Subcutaneous abdominal adipose tissue (tissue), 5 donors: ENCODE measurements around the gene COPS7B.

ENCODE experiments used
- H3K27ac ChIP-seq: one replicate; pipeline ENCODE4 v1.7.0; 2013; ENCODE audit warnings: low read depth, mild to moderate bottlenecking, inconsistent platforms, low read length, moderate library complexity
- H3K27me3 ChIP-seq, 5 donors: one replicate each; pipeline ENCODE4 v1.7.0; 2013; ENCODE audit warnings: low read length in 5 of 5, inconsistent platforms in 1 of 5; ENCODE audit not compliant: control insufficient read depth in 5 of 5, insufficient read depth in 4 of 5
- H3K36me3 ChIP-seq, 5 donors: one replicate each; pipeline ENCODE4 v1.7.0; 2013; ENCODE audit warnings: low read length in 5 of 5; ENCODE audit not compliant: control insufficient read depth in 5 of 5, insufficient read depth in 5 of 5
- H3K4me1 ChIP-seq, 5 donors: one replicate each; pipeline ENCODE4 v1.7.0; 2013; ENCODE audit warnings: low read length in 5 of 5, mild to moderate bottlenecking in 3 of 5, moderate library complexity in 1 of 5; ENCODE audit not compliant: control insufficient read depth in 5 of 5, insufficient read depth in 5 of 5
- H3K4me3 ChIP-seq, 5 donors: one replicate each; pipeline ENCODE4 v1.7.0; 2013; ENCODE audit warnings: low read length in 5 of 5, low read depth in 1 of 5
- H3K9ac ChIP-seq, 5 donors: one replicate each; pipeline ENCODE4 v1.7.0; 2013; ENCODE audit warnings: low read length in 5 of 5, mild to moderate bottlenecking in 4 of 5, moderate library complexity in 3 of 5
- H3K9me3 ChIP-seq, 5 donors: one replicate each; pipeline ENCODE4 v1.7.0; 2013; ENCODE audit warnings: low read length in 5 of 5; ENCODE audit not compliant: control insufficient read depth in 5 of 5
- donor health status: healthy.
- donor health status: healthy.
- donor health status: healthy.
- donor health status: healthy.
- donor health status: healthy.

Gene COPS7B

DNA sequence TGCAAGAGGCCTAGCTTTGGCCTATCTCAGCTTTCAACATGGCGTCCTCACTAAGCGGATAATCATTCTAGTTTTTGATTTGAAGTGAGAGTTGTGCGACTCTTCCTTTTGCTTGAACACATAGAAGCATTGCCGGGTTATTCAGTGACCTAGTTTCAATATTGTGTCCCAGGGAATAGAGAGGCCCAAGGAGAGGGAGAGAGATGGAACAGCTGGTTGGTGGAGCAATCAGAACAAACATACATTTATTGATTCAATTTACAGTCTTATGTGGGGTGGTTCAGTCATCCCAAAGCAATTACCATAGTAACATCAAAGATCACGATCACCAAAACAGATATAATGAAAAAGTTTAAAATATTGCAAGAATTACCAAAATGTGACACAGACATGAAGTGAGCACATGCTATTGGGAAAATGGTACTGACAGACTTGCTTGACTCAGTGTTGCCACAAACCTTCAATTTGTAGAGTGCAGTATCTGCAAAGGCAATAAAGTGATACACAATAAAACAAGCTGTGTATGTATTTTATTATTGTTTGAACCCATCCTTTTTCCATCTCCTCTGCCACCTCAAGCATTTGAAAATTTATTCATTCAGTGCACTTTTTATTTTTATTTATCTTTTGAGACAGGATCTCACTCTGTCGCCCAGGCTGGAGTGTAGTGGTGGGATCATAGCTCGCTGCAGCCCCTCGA, 30.2 kb downstream of the COPS7B start:
- H3K4me1 ChIP-seq: no peaks in the 10 kb centered on the region
- H3K27ac ChIP-seq: no peak overlapping the region
- H3K4me3 ChIP-seq: no peak overlapping the region
- H3K9me3 ChIP-seq: no peaks in the 10 kb centered on the region
- no peak overlapping the region for H3K9ac ChIP-seq
- H3K27me3 ChIP-seq: no peaks in the 10 kb centered on the region
- peaks cover 0 to 14% (median 10%) of the 10 kb centered on the region in 5 donors for H3K36me3 ChIP-seq

DNA sequence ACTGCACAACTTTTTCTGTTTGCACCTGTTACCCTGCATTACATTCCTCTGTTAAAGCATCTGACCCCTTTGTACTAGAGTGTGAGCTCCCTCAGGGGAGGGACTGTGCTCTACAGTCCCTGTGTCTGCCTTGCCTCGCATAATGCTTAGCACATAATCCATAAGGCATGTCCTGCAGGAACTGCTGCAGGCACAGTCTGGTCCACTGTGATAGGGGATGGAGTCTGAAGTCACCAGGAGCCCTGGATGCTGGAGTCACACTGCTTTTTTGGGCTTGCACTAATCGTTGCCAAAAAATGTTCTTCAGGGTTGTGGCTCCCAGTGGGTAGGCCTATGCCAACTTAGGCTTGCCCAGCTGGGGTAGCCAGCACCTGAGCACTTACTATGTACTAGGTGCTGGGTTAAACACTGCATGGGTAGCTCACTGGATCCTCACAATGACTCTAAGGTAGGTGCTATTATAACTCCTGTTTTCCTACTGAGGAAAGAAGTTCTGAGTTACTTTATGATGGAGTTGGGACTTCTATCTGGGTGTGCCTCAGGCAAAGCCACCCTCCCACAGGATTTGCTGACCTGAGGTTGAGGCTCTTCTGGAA, 33.3 kb downstream of the COPS7B start:
- H3K9me3 ChIP-seq: peaks cover 0 to 4% (median 0%) of the 10 kb centered on the region in 5 donors
- no peaks in the 10 kb centered on the region for H3K27me3 ChIP-seq
- no peak overlapping the region for H3K9ac ChIP-seq
- no peak overlapping the region for H3K27ac ChIP-seq
- no peak overlapping the region for H3K4me3 ChIP-seq
- no peaks in the 10 kb centered on the region for H3K4me1 ChIP-seq
- H3K36me3 ChIP-seq: no peaks in the 10 kb centered on the region

GRCh38 chr2:231820786-231821303, 34.6 kb downstream of the COPS7B start:
- Histone ChIP-seq H3K36me3 (no peaks in the 10 kb centered on the region), H3K9ac (no peak overlapping the region), H3K4me1 (no peaks in the 10 kb centered on the region), H3K9me3 (peaks cover 0 to 4% (median 0%) of the 10 kb centered on the region in 5 donors), H3K27ac (no peak overlapping the region), H3K4me3 (no peak overlapping the region), H3K27me3 (no peaks in the 10 kb centered on the region)

DNA sequence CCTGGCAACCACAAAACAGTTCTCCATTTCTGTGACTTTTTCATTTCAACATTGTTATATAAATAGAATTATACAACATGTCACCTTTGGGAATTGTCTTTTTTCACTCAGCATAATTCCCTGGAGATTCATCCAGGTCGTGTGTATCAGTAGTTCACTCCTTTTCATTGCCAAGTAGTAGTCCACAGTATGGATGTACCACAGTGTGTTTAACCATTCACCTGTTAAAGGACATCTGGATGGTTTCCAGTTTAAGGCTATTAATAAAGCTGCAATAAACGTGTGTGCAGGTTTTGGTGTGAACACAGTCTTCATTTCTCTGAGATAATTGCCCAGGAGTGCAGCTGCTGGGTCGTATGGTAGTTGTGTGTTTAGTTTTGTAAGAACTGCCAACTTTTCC, 35.7 kb downstream of the COPS7B start:
- Histone ChIP-seq H3K4me3 (no peak overlapping the region), H3K9me3 (peaks cover 0 to 4% (median 0%) of the 10 kb centered on the region in 5 donors), H3K36me3 (no peaks in the 10 kb centered on the region), H3K4me1 (no peaks in the 10 kb centered on the region), H3K27me3 (no peaks in the 10 kb centered on the region), H3K9ac (no peak overlapping the region), H3K27ac (no peak overlapping the region)

DNA sequence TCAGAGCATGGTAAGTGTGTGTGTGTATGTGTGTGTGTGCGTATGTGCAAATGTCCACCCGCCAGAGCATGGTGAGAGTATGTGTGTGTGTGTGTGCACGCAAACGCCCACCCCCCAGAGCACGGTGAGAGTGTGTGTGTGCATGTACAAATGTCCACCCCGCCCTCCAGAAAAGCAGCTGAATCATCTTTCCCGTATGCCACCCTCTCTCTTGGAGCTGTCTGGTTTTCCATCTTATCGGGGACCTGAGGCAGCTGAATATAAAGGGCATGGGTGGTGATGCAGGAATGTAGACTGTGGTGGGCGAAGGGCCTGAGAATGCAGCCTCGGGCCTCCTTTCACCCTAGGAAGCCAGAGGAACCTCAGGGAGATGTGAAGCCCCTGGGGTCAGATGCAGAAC, 66.9 kb downstream of the COPS7B start:
- no peak overlapping the region for H3K27ac ChIP-seq
- H3K9ac ChIP-seq: no peak overlapping the region
- peaks cover 0 to 4% (median 0%) of the 10 kb centered on the region in 5 donors for H3K27me3 ChIP-seq
- no peaks in the 10 kb centered on the region for H3K4me1 ChIP-seq
- no peaks in the 10 kb centered on the region for H3K9me3 ChIP-seq
- H3K4me3 ChIP-seq: no peak overlapping the region
- no peaks in the 10 kb centered on the region for H3K36me3 ChIP-seq

DNA sequence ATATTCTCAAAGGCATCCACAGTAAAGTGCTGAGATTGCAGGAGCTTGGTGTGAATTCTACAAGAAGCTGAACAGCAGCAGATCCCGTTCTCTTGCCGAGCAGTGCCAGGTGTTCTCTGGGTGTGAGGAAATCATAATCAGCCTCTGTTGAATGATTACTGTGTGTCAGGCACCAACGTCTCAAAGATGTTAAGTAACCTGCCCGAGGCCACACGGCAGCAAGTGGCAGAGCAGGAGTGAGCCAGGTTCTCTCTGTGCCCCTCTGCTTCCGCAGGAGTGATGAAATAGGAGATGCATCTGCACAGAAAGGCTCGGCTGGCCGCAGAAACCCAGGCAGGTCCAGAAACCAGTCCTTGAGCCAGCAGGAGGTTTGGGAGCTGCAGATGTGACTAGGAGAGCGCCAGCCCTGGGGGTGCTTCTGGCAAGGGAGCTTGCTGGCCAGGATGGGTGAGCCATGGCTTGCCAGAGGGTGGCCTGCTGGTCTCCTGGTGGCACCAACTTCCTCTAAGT, 68.4 kb downstream of the COPS7B start:
- peaks cover 0 to 4% (median 0%) of the 10 kb centered on the region in 5 donors for H3K27me3 ChIP-seq
- no peak overlapping the region for H3K9ac ChIP-seq
- no peaks in the 10 kb centered on the region for H3K4me1 ChIP-seq
- H3K4me3 ChIP-seq: no peak overlapping the region
- H3K36me3 ChIP-seq: no peaks in the 10 kb centered on the region
- no peaks in the 10 kb centered on the region for H3K9me3 ChIP-seq
- no peak overlapping the region for H3K27ac ChIP-seq

DNA sequence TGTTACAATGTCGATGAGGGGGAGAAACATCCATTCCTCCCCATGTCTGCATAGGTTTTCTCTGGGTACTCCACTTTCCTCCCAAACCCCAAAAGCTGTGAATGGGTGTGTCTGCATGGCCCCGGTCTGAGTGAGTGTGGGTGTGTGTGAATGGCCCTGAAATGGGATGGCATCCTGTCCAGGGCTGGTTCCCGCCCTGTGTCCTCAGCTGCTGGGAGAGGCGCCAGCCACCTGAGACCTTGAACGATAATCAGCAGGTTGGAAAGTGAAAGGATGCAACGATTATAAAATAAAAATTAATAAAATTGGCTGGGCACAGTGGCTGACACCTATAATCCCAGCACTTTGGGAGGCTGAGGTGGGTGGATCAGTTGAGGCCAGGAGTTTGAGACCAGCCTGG, 70.7 kb downstream of the COPS7B start:
- Histone ChIP-seq H3K27me3 (peaks cover 2 to 9% (median 6%) of the 10 kb centered on the region in 5 donors), H3K36me3 (no peaks in the 10 kb centered on the region), H3K27ac (no peak overlapping the region), H3K4me3 (no peak overlapping the region), H3K9ac (no peak overlapping the region), H3K4me1 (no peaks in the 10 kb centered on the region), H3K9me3 (no peaks in the 10 kb centered on the region)
